Small intestine (tissue), 7 donors: ENCODE measurements around the gene PRDM16. TPM values are rescaled to one million over a fixed set of nuclear protein-coding genes. Genes with fewer than 3 reads are reported as not detected.

Source experiments
- DNase-seq, 2 donors: peaks; one replicate each; pipeline versions ENCODE4 v3.0.0 to v3.0.0-alpha.2; 2013
- FAIRE-seq: peaks from 2 replicates; lab custom pipeline; 2012; peaks lifted over from hg19 to GRCh38; lab: Jason Lieb, UNC
- H3K27ac ChIP-seq, 3 donors: one replicate each; pipeline ENCODE4 v1.5.1; 2013; ENCODE audit warnings: low read length in 2 of 3, mild to moderate bottlenecking in 2 of 3, control low read depth in 1 of 3, inconsistent platforms in 1 of 3, low read depth in 1 of 3, moderate library complexity in 1 of 3
- H3K27me3 ChIP-seq, 3 donors: one replicate each; pipeline ENCODE4 v1.6.1; 2013; ENCODE audit warnings: low read length in 3 of 3, inconsistent platforms in 1 of 3; ENCODE audit not compliant: control insufficient read depth in 3 of 3, insufficient read depth in 3 of 3
- H3K36me3 ChIP-seq, 3 donors: one replicate each; pipeline ENCODE4 v1.6.1; 2013; ENCODE audit warnings: low read length in 3 of 3, inconsistent platforms in 1 of 3, low read depth in 1 of 3, mild to moderate bottlenecking in 1 of 3, moderate library complexity in 1 of 3; ENCODE audit not compliant: control insufficient read depth in 3 of 3, insufficient read depth in 2 of 3
- H3K4me1 ChIP-seq, 3 donors: one replicate each; pipeline ENCODE4 v1.6.1; 2013; ENCODE audit warnings: low read length in 2 of 3, inconsistent platforms in 1 of 3, low read depth in 1 of 3, mild to moderate bottlenecking in 1 of 3, moderate library complexity in 1 of 3; ENCODE audit not compliant: control insufficient read depth in 3 of 3, insufficient read depth in 2 of 3
- H3K4me3 ChIP-seq, 3 donors: one replicate each; pipeline ENCODE4 v1.5.1; 2013; ENCODE audit warnings: low read length in 3 of 3, control low read depth in 1 of 3, inconsistent platforms in 1 of 3, low read depth in 1 of 3, mild to moderate bottlenecking in 1 of 3, moderate library complexity in 1 of 3
- H3K9me3 ChIP-seq, 2 donors: one replicate each; pipeline ENCODE4 v1.6.1; 2013; ENCODE audit warnings: low read depth in 1 of 2, low read length in 1 of 2; ENCODE audit not compliant: control insufficient read depth in 2 of 2, insufficient read depth in 1 of 2
- WGBS, 3 donors: extraction: QIAGEN DNeasy Blood & Tissue Kit; methylation state at CpG; one replicate each; pipeline ENCODE4 v1.1.7; 2013; 5-methylcytosine and 5-hydroxymethylcytosine counted together
- polyA plus RNA-seq, 4 donors: library from polyadenylated mRNA; stranded (reverse) in 3 of 4; unstranded in 1 of 4; fragments of 200-250 nt in 3 of 4; fragments of 120-200 nt in 1 of 4; gene quantifications; one replicate each; pipeline versions ENCODE4 v1.2.1 to v1.2.3, GENCODE V29; 2013
- donor health status: healthy with polysubstance abuse.
- donor health status: control.
- donor health status: control.
- donor health status: Bipolar disorder and iron deficiency.
- donor health status: healthy.

PRDM16 gene
- polyA plus RNA-seq, 4 donors, result 5.4 to 11.4 (median 8.2) TPM

DNA sequence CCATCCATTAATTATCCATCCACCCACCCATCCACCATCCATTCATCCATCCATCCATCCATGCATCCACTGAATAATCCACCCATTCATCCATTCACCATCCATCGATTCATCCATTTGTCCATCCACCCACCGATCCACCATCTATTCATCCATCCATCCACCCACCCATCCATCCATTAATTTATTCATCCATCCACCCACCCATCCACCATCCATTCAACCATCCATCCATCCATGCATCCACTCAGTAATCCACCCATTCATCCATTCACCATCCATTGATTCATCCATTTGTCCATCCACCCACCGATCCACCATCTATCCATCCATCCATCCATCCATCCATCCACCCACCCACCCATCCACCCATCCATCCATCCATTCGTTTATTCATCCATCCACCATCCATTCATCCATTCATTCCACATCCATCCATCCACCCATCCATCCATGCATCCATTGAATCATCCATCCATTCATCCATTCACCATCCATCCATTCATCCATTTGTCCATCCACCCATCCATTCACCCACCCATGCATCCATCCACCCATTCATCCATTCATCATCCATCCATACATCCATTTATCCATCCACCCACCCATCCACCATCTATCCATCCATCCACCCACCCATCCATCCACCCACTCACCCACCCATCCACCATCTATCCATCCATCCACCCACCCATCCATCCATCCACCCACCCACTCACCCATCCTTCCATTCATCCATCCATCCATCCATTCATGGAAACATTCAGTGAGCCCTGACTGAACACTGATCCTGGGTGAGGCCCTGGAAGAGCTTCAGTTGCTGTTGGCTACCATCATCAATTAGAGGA lies 302.1 kb downstream of the PRDM16 start:
- Histone ChIP-seq H3K9me3 (no peaks in the 10 kb centered on the region), H3K36me3 (peaks cover 0 to 17% (median 0%) of the 10 kb centered on the region in 3 donors), H3K4me3 (no peak overlapping the region), H3K4me1 (no peaks in the 10 kb centered on the region), H3K27ac (no peak overlapping the region), H3K27me3 (no peaks in the 10 kb centered on the region)
- no peak for FAIRE-seq
- WGBS, 3 donors, result 82 to 92% (median 92%) methylated on average over 4 of the region's 4 CpGs
- DNase-seq, result no peak

DNA sequence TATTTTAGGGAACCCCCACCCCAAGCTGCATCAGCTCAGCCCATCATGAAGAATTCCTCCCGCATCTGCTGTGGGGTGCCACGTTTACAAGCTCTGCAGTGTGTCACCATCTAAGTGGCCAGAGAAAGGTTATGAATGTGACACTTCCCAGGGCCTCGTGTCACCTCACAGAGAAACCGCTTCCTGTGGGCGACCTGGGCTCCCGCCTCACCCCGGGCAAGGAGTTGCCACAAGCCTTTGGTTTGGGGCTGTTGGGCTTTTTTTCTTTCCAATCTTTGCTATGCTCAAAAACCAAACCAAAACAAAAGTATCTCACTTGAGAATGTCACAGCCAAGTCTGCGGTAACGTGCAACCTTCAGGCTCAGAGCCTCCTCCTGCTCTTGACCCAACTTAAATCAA lies 303.3 kb downstream of the PRDM16 start:
- no peak for DNase-seq
- WGBS, 3 donors, result 58 to 75% (median 62%) methylated on average over 9 of the region's 9 CpGs

DNA sequence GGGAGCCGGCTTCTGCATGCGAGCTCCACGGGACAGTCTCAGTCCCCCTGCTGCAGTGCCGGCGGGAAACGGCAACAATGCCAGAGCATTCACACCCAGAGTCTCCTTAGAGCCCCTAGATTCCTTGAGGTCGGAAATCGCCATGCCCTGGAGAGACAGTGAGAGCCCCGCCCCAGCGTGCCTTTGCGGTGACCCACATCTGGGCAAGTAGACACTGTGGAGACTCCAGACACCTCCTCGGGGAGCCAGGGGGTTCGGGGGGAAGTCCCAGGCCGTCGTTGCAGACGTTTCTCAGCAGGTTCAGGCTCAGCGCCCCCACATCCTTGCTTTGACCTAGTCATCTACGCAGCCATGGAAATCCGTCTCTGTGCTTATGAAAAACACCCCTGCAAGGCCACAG lies 304.2 kb downstream of the PRDM16 start:
- H3K9me3 ChIP-seq, result no peaks in the 10 kb centered on the region
- DNase-seq (no peak), FAIRE-seq (no peak)
- H3K27ac ChIP-seq, result no peak overlapping the region
- H3K4me1 ChIP-seq, result no peaks in the 10 kb centered on the region
- H3K27me3 ChIP-seq, result no peaks in the 10 kb centered on the region
- H3K36me3 ChIP-seq, result peaks cover 0 to 16% (median 0%) of the 10 kb centered on the region in 3 donors
- H3K4me3 ChIP-seq, result no peak overlapping the region
- WGBS, 3 donors, result 85 to 93% (median 88%) methylated on average over 19 of the region's 19 CpGs

More for the DNA sequence above, 303.3 kb downstream of the PRDM16 start:
- FAIRE-seq, result no peak
- Histone ChIP-seq H3K9me3 (no peaks in the 10 kb centered on the region), H3K4me3 (no peak overlapping the region), H3K4me1 (no peaks in the 10 kb centered on the region), H3K36me3 (peaks cover 0 to 17% (median 0%) of the 10 kb centered on the region in 3 donors), H3K27ac (no peak overlapping the region), H3K27me3 (no peaks in the 10 kb centered on the region)

DNA sequence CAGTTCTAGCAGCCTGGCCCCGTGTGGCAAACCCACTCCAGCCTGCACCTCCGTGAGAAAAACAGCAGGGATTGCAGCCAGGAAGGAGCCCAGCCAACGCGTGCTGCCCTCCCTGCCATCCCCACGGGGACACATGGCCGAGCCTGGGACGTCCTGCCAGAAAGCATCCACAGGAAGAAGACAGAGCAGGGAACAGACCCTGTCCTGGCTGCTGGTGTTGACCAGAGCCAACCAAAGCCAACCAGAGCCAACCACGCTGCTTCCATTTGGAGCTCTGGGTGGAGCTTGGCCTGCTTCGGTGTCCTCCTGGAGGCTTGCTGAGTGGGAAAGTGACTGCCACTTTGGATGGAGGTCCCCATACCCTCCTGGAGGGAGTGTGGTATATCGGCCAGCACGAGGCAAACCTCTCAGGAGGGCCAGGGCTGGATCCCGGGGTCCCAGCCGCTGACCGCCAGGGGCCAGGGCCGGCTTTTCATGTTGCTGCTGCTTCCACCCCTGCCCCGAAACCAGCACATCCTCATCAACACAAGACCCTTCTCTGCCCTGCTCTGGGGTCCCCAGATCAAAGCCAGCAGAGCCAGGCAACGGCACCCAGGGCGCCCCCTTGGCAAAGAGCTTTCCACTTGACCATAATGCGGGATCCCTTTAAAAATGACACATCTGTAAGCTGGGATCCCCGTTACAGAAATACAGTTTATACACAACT lies 304.9 kb downstream of the PRDM16 start:
- Histone ChIP-seq H3K9me3 (no peaks in the 10 kb centered on the region), H3K4me1 (no peaks in the 10 kb centered on the region), H3K36me3 (peaks cover 0 to 13% (median 0%) of the 10 kb centered on the region in 3 donors), H3K27ac (no peak overlapping the region), H3K4me3 (no peak overlapping the region), H3K27me3 (no peaks in the 10 kb centered on the region)
- FAIRE-seq, result no peak
- no peak for DNase-seq
- 85 to 92% (median 89%) methylated on average over 20 of the region's 20 CpGs for WGBS, 3 donors

DNA sequence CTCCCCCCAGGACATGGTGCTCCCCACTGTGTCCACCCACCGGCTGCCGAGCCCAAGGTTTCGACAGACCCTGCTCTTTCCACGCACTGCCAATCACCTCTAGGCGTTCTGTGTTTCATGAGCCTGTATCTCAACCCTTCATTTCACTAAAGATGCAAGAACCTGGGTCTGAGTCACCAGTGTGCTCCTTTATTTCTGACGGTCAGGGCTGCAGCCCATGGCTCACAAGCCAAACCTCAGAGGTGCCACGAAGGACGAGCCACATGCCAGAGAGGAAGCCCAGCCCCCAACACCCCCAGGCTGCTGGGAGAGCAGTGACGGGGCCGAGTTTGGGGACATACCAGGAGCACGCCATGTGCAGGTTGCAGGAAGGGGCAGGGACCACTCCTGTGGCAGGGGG lies 306.2 kb downstream of the PRDM16 start:
- DNase-seq (no peak), FAIRE-seq (no peak)
- H3K27me3 ChIP-seq, result no peaks in the 10 kb centered on the region
- no peaks in the 10 kb centered on the region for H3K9me3 ChIP-seq
- H3K36me3 ChIP-seq, result peaks cover 0 to 10% (median 0%) of the 10 kb centered on the region in 3 donors
- H3K4me1 ChIP-seq, result no peaks in the 10 kb centered on the region
- H3K4me3 ChIP-seq, result no peak overlapping the region
- WGBS, 3 donors, result 80 to 85% (median 83%) methylated on average over 11 of the region's 11 CpGs
- H3K27ac ChIP-seq, result no peak overlapping the region

DNA sequence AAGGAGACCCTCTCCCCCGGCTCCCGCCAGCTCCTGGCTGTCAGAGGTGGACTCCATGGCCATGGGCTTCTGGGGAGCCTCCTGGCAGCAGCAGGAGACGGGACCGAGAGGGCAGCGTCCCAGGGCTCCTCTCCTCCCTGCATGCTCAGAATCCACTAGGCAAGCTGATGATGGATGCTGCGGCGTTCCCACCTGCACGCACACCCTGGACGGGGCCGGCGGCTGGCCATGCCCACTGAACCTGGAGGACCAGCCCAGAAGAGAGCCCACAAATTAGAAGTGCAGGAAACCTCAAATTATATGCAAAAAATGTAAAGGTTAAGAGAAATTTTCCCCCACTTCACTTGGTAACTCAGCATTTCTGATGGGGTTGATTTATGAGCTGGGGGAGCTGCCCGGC lies 308.2 kb downstream of the PRDM16 start:
- WGBS, 3 donors, result 88 to 96% (median 92%) methylated on average over 12 of the region's 12 CpGs
- FAIRE-seq (no peak), DNase-seq (no peak)
- no peak overlapping the region for H3K27ac ChIP-seq
- H3K27me3 ChIP-seq, result no peaks in the 10 kb centered on the region
- no peaks in the 10 kb centered on the region for H3K9me3 ChIP-seq
- no peak overlapping the region for H3K4me3 ChIP-seq
- H3K4me1 ChIP-seq, result no peaks in the 10 kb centered on the region
- H3K36me3 ChIP-seq, result peaks cover 0 to 6% (median 0%) of the 10 kb centered on the region in 3 donors

DNA sequence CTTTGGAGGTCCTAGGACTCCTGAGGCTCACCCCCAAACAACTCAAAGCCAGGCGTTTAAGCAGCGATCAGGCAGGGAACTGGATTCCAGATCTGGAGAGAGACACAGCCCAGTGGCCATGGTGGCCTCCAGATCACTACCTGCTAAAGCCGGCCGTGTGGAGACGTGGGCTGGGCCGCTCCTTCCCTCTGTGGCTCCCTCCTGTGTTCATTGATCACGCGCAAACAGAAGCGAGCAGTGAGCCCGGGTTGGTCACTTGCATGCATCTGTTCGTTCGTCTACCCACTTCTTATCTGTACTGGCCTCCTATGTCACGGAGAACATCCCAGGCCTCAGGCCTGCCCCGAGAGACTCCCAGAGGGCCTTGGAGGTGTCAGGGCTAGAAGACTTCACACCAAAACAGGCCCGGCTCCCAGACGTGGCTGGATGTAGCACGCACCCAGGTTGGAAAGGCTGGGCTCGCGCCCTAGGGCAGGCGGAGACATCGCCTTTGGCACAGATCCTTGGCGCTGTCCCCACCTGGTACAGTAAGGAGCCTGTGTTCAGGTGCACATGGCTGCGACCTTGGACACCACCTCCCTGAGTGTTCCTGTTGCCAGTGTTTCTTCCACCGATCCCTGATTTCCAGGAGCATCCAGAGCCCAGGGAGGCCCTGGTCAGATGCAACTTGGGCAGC lies 308.7 kb downstream of the PRDM16 start:
- H3K4me3 ChIP-seq, result no peak overlapping the region
- no peaks in the 10 kb centered on the region for H3K9me3 ChIP-seq
- no peak overlapping the region for H3K27ac ChIP-seq
- no peaks in the 10 kb centered on the region for H3K27me3 ChIP-seq
- DNase-seq, result no peak
- no peak for FAIRE-seq
- 75 to 87% (median 81%) methylated on average over 24 of the region's 24 CpGs for WGBS, 3 donors
- H3K36me3 ChIP-seq, result peaks cover 0 to 6% (median 0%) of the 10 kb centered on the region in 3 donors
- H3K4me1 ChIP-seq, result no peaks in the 10 kb centered on the region
